DLD1 (cell line): ENCODE data around the gene RAP1GAP2.
"Not testable (repeated sequence)": the region's sequence is repeated elsewhere in the genome, so short reads cannot be mapped to it uniquely, and the experiment has no call there.

Experiments used
- in situ Hi-C: cut with HindIII; loops from 2 replicates; pipeline ENCODE4 v1.10.0; 2017; ENCODE audit warnings: low sequenced_read_pairs

Gene RAP1GAP2

GRCh38 chr17:2785376-2785775, 10.9 kb upstream of the RAP1GAP2 start:
- in situ Hi-C loops, result not testable (repeated sequence)

GRCh38 chr17:2786176-2786881, 9.9 kb upstream of the RAP1GAP2 start:
- in situ Hi-C loops, result no loop called here

- in situ Hi-C loops, result no loop called here
Observed at GRCh38 chr17:2789700-2790099, 6.5 kb upstream of the RAP1GAP2 start.

- in situ Hi-C loops, result no loop called here
Observed at GRCh38 chr17:2792366-2793169, 3.7 kb upstream of the RAP1GAP2 start.

GRCh38 chr17:2794111-2794803, 2.0 kb upstream of the RAP1GAP2 start:
- in situ Hi-C loops, result no loop called here

GRCh38 chr17:2795441-2796163, 636 bp upstream of the RAP1GAP2 start:
- in situ Hi-C loops, result no loop called here

GRCh38 chr17:2797226-2797625, 988 bp downstream of the RAP1GAP2 start:
- in situ Hi-C loops, result no loop called here

- in situ Hi-C loops, result no loop called here
Observed at GRCh38 chr17:2797637-2798036, 1.4 kb downstream of the RAP1GAP2 start.

GRCh38 chr17:2798188-2798587, 1.9 kb downstream of the RAP1GAP2 start:
- in situ Hi-C loops, result no loop called here

- in situ Hi-C loops, result no loop called here
Observed at GRCh38 chr17:2798678-2799077, 2.4 kb downstream of the RAP1GAP2 start.

- in situ Hi-C loops, result no loop called here
Observed at GRCh38 chr17:2799653-2800052, 3.4 kb downstream of the RAP1GAP2 start.

- in situ Hi-C loops, result no loop called here
Observed at GRCh38 chr17:2800367-2800766, 4.1 kb downstream of the RAP1GAP2 start.

- in situ Hi-C loops, result no loop called here
Observed at GRCh38 chr17:2801841-2802240, 5.6 kb downstream of the RAP1GAP2 start.

- in situ Hi-C loops, result no loop called here
Observed at GRCh38 chr17:2802574-2802973, 6.3 kb downstream of the RAP1GAP2 start.

- in situ Hi-C loops, result no loop called here
Observed at GRCh38 chr17:2803386-2803785, 7.1 kb downstream of the RAP1GAP2 start.

GRCh38 chr17:2803971-2804370, 7.7 kb downstream of the RAP1GAP2 start:
- in situ Hi-C loops, result no loop called here

- in situ Hi-C loops, result no loop called here
Observed at GRCh38 chr17:2804912-2805311, 8.7 kb downstream of the RAP1GAP2 start.

- in situ Hi-C loops, result no loop called here
Observed at GRCh38 chr17:2805961-2806360, 9.7 kb downstream of the RAP1GAP2 start.

GRCh38 chr17:2808367-2809335, 12.4 kb downstream of the RAP1GAP2 start:
- in situ Hi-C loops, result no loop called here

GRCh38 chr17:2809337-2809736, 13.1 kb downstream of the RAP1GAP2 start:
- in situ Hi-C loops, result no loop called here
